ENCODE data around the gene GPR62. TPM values are rescaled to one million over a fixed set of nuclear protein-coding genes. Genes with fewer than 3 reads are reported as not detected.

The GPR62 gene
- total and polyA plus RNA-seq, 9 of the 15 experiments (the other 6 are each of a cell fraction or from before 2014, with no cell fraction given): not detected

DNA sequence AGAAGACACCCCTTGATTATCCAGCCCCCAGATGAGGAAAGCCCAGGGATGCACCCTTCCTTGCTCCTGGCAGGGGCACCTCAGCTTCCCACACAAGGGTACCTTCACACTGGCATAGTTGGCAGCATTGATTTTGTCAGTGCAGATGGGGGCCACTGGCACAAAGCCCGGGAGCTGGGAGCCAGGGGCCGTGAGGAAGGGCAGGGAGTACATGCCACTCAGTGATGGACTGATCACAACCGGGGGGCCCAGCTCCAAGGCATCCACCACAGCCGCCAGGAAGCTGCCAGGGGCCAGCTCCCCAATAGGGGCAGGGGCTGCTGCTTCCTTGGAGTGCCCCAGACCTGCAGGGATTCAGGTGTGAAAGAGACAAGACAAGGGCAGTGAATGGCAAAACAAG is 14.7 kb downstream of the GPR62 start:
- POLR2A ChIA-PET: interaction anchor here (0.5 to 1.3 kb wide), 3 partner anchors 14 to 254 kb away, joined by 3 read pairs; partner anchors contain the start of gene ACY1
- Histone ChIP-seq H4K20me1 (replicated peaks; ENCODE audit: control insufficient read depth, insufficient read depth, low read length) (0 out of 2 replicates have a peak, but pooled peaks cover 4% of the 10 kb centered on the region), H3K9ac (ENCODE audit: insufficient read depth in 1 of 2, low read depth in 2 of 2, low read length in 2 of 2) (no peak overlapping the region), H3K9me1 (ENCODE audit: control insufficient read depth, insufficient read depth, low read length) (peaks cover 3% of the 10 kb centered on the region), H3K9me3 (replicated peaks; ENCODE audit: control insufficient read depth, insufficient read depth, low read depth, low read length) (no peaks in the 10 kb centered on the region), H3K27ac (ENCODE audit: extremely low read depth, low read depth, low read length) (no peak overlapping the region), H3K4me2 (ENCODE audit: insufficient read depth, low read length) (no peak overlapping the region), H3K79me2 (ENCODE audit: control insufficient read depth, insufficient read depth, low read length) (peaks cover 39% of the 10 kb centered on the region), H3K4me3 (no peak overlapping the region), H2AFZ (ENCODE audit: low read depth, low read length) (no peak overlapping the region), H3K4me1 (replicated peaks in 1 of 2; ENCODE audit: control insufficient read depth in 2 of 2, insufficient read depth in 2 of 2, low read length in 2 of 2) (peaks cover 11 to 64% of the 10 kb centered on the region in 2 experiments), H3K27me3 (ENCODE audit: control insufficient read depth in 2 of 2, insufficient read depth in 2 of 2, low read length in 2 of 2) (no peaks in the 10 kb centered on the region), H3K36me3 (ENCODE audit: control insufficient read depth, insufficient read depth, low read length) (peaks cover 38% of the 10 kb centered on the region; the same call in 1 of the 3 replicates)
- CTCF ChIA-PET (ENCODE audit: low intra/inter-chr PET ratio): no interaction called here
- in situ Hi-C loops (cut with MboI) (no loop called here), intact Hi-C loops (cut with micrococcal nuclease) (no loop called here)
- BruUV-seq (replicated peaks): no TSS peak
- 90% methylated on average over 4 of the region's 4 CpGs for WGBS (ENCODE audit: insufficient coverage, low coverage, missing lambda C conversion rate)
- TF ChIP-seq MCM7 (IDR thresholded peaks at IDR 0.05): no peak
- TF ChIP-seq, protein P1, sequence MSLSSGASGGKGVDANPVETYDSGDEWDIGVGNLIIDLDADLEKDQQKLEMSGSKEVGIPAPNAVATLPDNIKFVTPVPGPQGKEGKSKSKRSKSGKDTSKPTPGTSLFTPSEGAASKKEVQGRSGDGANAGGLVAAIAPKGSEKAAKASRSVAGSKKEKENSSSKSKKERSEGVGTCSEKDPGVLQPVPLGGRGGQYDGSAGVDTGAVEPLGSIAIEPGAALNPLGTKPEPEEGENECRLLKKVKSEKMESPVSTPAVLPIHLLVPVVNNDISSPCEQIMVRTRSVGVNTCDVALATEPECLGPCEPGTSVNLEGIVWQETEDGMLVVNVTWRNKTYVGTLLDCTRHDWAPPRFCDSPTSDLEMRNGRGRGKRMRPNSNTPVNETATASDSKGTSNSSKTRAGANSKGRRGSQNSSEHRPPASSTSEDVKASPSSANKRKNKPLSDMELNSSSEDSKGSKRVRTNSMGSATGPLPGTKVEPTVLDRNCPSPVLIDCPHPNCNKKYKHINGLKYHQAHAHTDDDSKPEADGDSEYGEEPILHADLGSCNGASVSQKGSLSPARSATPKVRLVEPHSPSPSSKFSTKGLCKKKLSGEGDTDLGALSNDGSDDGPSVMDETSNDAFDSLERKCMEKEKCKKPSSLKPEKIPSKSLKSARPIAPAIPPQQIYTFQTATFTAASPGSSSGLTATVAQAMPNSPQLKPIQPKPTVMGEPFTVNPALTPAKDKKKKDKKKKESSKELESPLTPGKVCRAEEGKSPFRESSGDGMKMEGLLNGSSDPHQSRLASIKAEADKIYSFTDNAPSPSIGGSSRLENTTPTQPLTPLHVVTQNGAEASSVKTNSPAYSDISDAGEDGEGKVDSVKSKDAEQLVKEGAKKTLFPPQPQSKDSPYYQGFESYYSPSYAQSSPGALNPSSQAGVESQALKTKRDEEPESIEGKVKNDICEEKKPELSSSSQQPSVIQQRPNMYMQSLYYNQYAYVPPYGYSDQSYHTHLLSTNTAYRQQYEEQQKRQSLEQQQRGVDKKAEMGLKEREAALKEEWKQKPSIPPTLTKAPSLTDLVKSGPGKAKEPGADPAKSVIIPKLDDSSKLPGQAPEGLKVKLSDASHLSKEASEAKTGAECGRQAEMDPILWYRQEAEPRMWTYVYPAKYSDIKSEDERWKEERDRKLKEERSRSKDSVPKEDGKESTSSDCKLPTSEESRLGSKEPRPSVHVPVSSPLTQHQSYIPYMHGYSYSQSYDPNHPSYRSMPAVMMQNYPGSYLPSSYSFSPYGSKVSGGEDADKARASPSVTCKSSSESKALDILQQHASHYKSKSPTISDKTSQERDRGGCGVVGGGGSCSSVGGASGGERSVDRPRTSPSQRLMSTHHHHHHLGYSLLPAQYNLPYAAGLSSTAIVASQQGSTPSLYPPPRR (CRISPR knock-in tag; IDR thresholded peaks at IDR 0.05; ENCODE audit: borderline replicate concordance): no peak
- TF ChIP-seq POLR2G (IDR thresholded peaks at IDR 0.05; ENCODE audit: low read depth, low read length): 0 out of 2 replicates have a peak, but pooled peaks have one; percentile 26
- no peak for TF ChIP-seq ZNF408 (CRISPR knock-in tag; IDR thresholded peaks at IDR 0.05; ENCODE audit: low read depth)
- FAIRE-seq (no peak), ATAC-seq (no peak), DNase-seq (ENCODE audit: extremely low read depth in 1 of 4, low spot score in 3 of 4) (no peak)

Measured in K562 (cell line).